GM12878 (cell line): ENCODE measurements around the gene CARD16. TPM values are rescaled to one million over a fixed set of nuclear protein-coding genes. Genes with fewer than 3 reads are reported as not detected.

ENCODE experiments used
- ATAC-seq: fragments of 200-7000 bp; cut with Tn5 transposase; 3 replicates; pipeline ENCODE4 v1.9.1; 2020; ENCODE audit warnings: mild to moderate bottlenecking, moderate library complexity
- BruUV-seq: library from RNA; stranded (reverse); fragments of 400-500 nt; replicated peaks from 2 replicates; lab custom pipeline; 2021; lab: Mats Ljungman, UMichigan
- CTCF ChIA-PET: fragments of 300-600 bp; sonication (Branson Sonifier 250); formaldehyde crosslinking; extraction: SDS; loops from one replicate; lab custom pipeline; 2021; ENCODE audit warnings: inconsistent platforms; lab: Yijun Ruan, JAX
- POLR2A ChIA-PET: fragments of 350-600 bp; formaldehyde crosslinking; extraction: SDS; loops from one replicate; lab custom pipeline; 2021; ENCODE audit warnings: inconsistent platforms; lab: Charles Lee
- RAD21 ChIA-PET: fragments of 300-600 bp; sonication (Branson Sonifier 250); formaldehyde crosslinking; loops from one replicate; lab custom pipeline; 2023; ENCODE audit warnings: antibody characterized with exemption; ENCODE audit not compliant: unreplicated experiment; lab: Charles Lee
- SMC1A ChIA-PET: fragments of 300-600 bp; sonication (Branson Sonifier 250); formaldehyde crosslinking; loops from one replicate; lab custom pipeline; 2023; ENCODE audit not compliant: unreplicated experiment, uncharacterized antibody; lab: Charles Lee
- DNase-seq: peaks from one replicate; pipeline ENCODE4 v3.0.0-alpha.2; 2011; ENCODE audit warnings: low read depth, low spot score
- FAIRE-seq: peaks from 3 replicates; lab custom pipeline; 2011; peaks lifted over from hg19 to GRCh38; lab: Jason Lieb, UNC
- H2AFZ ChIP-seq: 2 replicates; pipeline ENCODE4 v1.6.0; 2011; ENCODE audit warnings: low read depth, low read length, control low read depth; ENCODE audit not compliant: control insufficient read depth
- H3K27ac ChIP-seq: 2 replicates; pipeline ENCODE4 v1.5.1; 2011; ENCODE audit warnings: control low read depth; ENCODE audit not compliant: control insufficient read depth, insufficient read depth
- H3K27me3 ChIP-seq, 2 experiments: replicated peaks in 1 of 2; 2 replicates each; pipeline versions ENCODE4 v1.6.0 to v1.6.1; 2011; ENCODE audit warnings: low read length in 1 of 2; ENCODE audit not compliant: control insufficient read depth in 2 of 2, insufficient read depth in 2 of 2
- H3K36me3 ChIP-seq, 2 experiments: 2 replicates each; pipeline ENCODE4 v1.5.1; 2011; ENCODE audit warnings: low read length in 1 of 2; ENCODE audit not compliant: control insufficient read depth in 2 of 2, insufficient read depth in 2 of 2
- H3K4me1 ChIP-seq: 2 replicates; pipeline ENCODE4 v1.6.1; 2011; ENCODE audit warnings: mild to moderate bottlenecking, low read length, moderate library complexity, mixed read lengths; ENCODE audit not compliant: control insufficient read depth, insufficient read depth
- H3K4me2 ChIP-seq: 2 replicates; pipeline ENCODE4 v1.6.0; 2011; ENCODE audit warnings: control low read depth; ENCODE audit not compliant: control insufficient read depth, insufficient read depth
- H3K4me3 ChIP-seq: fragments of 200-600 bp; sonication (generic); 2 replicates; pipeline ENCODE4 v1.5.1; 2016
- H3K79me2 ChIP-seq: 2 replicates; pipeline ENCODE4 v1.6.0; 2011; ENCODE audit warnings: low read length; ENCODE audit not compliant: control insufficient read depth, insufficient read depth
- H3K9ac ChIP-seq: 2 replicates; pipeline ENCODE4 v1.8.0; 2011; ENCODE audit warnings: low read length, control low read depth, mixed read lengths; ENCODE audit not compliant: control insufficient read depth, insufficient read depth
- H3K9me3 ChIP-seq: replicated peaks from 3 replicates; pipeline ENCODE4 v1.5.1; 2011; ENCODE audit warnings: mild to moderate bottlenecking, low read length; ENCODE audit not compliant: control insufficient read depth, insufficient read depth
- H4K20me1 ChIP-seq: 2 replicates; pipeline ENCODE4 v1.6.0; 2011; ENCODE audit not compliant: control insufficient read depth, insufficient read depth
- ASH2L ChIP-seq: fragments of 300-600, 200-600 bp; sonication (generic); IDR thresholded peaks from 2 replicates; pipeline ENCODE4 v1.6.1; 2017; ENCODE audit warnings: low read depth, mild to moderate bottlenecking, borderline replicate concordance
- RELA ChIP-seq: fragments of 450-650 bp; IDR thresholded peaks from 2 replicates; pipeline ENCODE4 v1.8.0; 2014; ENCODE audit warnings: borderline replicate concordance; ENCODE audit not compliant: partially characterized antibody
- whole genome bisulfite sequencing: methylation state at CpG from one replicate; pipeline ENCODE4 v1.1.6; 2016; ENCODE audit warnings: low lambda C conversion rate; ENCODE audit not compliant: insufficient replicate concordance, insufficient coverage; ENCODE audit errors: missing lambda C conversion rate; 5-methylcytosine and 5-hydroxymethylcytosine counted together
- in situ Hi-C: fragments of 300-500 bp; cut with MboI; formaldehyde crosslinking; loops from 9 replicates; pipeline ENCODE4 v1.14.3; 2018; ENCODE audit warnings: mixed read lengths
- intact Hi-C: fragments of 100-400 bp; cut with micrococcal nuclease; formaldehyde crosslinking; loops from one replicate; pipeline ENCODE4 v1.14.2; 2022; ENCODE audit not compliant: unreplicated experiment
- polyA plus RNA-seq, 11 experiments: library from polyadenylated mRNA; depleted of rRNA in 4 of 11; unstranded in 6 of 11; stranded (reverse) in 5 of 11; fragments of >200 nt; fragmentation: Nextera tagmentation in 4 of 11; fragmentation: Illumina TruSeq in 1 of 11; extraction: Ambion mirVana in 4 of 11; extraction: Trizol in 1 of 11; gene quantifications; 1 replicate in 1 of 11; 2 replicates in 10 of 11; pipeline versions ENCODE4 v1.2.1 to v1.2.3, GENCODE V29; 2011 to 2016; ENCODE audit warnings: inconsistent platforms in 2 of 11, missing spikeins in 2 of 11, low read depth in 1 of 11
- total RNA-seq, 4 experiments: library from RNA; depleted of rRNA in 3 of 4; stranded (reverse); fragments of >200 nt in 3 of 4; fragmentation: Illumina TruSeq in 1 of 4; extraction: Trizol in 1 of 4; gene quantifications; 2 replicates each; pipeline versions ENCODE4 v1.2.1 to v1.2.3, GENCODE V29; 2013 to 2021
- TF ChIP-seq, protein P1 (sequence below): IDR thresholded peaks from 2 replicates; pipeline ENCODE4 v1.6.1; 2012; ENCODE audit warnings: low read depth, low read length, improper control_type of control experiment
- TF ChIP-seq, protein P2 (sequence below): fragments of 450-650 bp; IDR thresholded peaks from 2 replicates; pipeline ENCODE4 v1.6.1; 2017; ENCODE audit warnings: mild to moderate bottlenecking

The CARD16 gene
- total and polyA plus RNA-seq, 10 of the 15 experiments (the other 5 are each of a cell fraction or from before 2014, with no cell fraction given): 11.8 to 76.3 (median 25.9) TPM

DNA sequence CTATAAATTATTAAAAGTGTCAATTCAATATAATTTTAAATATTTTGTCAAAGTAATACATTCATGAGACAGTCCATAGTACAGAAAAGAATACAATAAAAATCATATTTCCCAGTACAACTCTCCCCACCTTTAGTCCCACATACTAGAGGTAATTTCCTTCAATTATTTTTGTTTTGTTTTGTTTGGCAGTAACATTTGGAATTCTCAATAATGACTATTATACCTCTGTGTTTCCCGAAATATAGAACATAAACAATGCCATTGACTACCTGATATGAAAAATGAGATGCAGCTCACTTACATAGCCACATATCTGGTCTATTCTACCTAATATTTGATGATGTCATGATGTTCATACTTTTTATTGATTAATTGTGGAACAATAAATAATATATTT lies 52.4 kb downstream of the CARD16 start:
- intact Hi-C loops: no loop called here
- Histone ChIP-seq H3K4me2 (no peak overlapping the region), H3K27me3 (no peaks in the 10 kb centered on the region; a peak in 1 of 4 replicates), H3K9me3 (no peaks in the 10 kb centered on the region), H3K36me3 (no peaks in the 10 kb centered on the region), H4K20me1 (no peaks in the 10 kb centered on the region), H3K27ac (no peak overlapping the region), H3K79me2 (no peaks in the 10 kb centered on the region), H3K9ac (no peak overlapping the region), H2AFZ (no peak overlapping the region), H3K4me1 (no peaks in the 10 kb centered on the region), H3K4me3 (no peak overlapping the region)
- DNase-seq (no peak), FAIRE-seq (no peak), ATAC-seq (no peak)
- POLR2A ChIA-PET: no interaction called here
- RAD21 ChIA-PET: no interaction called here
- SMC1A ChIA-PET: interaction anchor here (1.1 kb wide), 1 partner anchor 25 kb away, joined by 3 read pairs; the partner anchor contains the start of gene CASP4
- CTCF ChIA-PET: no interaction called here
- in situ Hi-C loops: no loop called here
- WGBS: 0% methylated on average over 1 of the region's 1 CpG
- BruUV-seq: no TSS peak
- TF ChIP-seq, protein P1, sequence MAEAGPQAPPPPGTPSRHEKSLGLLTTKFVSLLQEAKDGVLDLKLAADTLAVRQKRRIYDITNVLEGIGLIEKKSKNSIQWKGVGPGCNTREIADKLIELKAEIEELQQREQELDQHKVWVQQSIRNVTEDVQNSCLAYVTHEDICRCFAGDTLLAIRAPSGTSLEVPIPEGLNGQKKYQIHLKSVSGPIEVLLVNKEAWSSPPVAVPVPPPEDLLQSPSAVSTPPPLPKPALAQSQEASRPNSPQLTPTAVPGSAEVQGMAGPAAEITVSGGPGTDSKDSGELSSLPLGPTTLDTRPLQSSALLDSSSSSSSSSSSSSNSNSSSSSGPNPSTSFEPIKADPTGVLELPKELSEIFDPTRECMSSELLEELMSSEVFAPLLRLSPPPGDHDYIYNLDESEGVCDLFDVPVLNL: no peak
- TF ChIP-seq RELA: no peak
- TF ChIP-seq, protein P2, sequence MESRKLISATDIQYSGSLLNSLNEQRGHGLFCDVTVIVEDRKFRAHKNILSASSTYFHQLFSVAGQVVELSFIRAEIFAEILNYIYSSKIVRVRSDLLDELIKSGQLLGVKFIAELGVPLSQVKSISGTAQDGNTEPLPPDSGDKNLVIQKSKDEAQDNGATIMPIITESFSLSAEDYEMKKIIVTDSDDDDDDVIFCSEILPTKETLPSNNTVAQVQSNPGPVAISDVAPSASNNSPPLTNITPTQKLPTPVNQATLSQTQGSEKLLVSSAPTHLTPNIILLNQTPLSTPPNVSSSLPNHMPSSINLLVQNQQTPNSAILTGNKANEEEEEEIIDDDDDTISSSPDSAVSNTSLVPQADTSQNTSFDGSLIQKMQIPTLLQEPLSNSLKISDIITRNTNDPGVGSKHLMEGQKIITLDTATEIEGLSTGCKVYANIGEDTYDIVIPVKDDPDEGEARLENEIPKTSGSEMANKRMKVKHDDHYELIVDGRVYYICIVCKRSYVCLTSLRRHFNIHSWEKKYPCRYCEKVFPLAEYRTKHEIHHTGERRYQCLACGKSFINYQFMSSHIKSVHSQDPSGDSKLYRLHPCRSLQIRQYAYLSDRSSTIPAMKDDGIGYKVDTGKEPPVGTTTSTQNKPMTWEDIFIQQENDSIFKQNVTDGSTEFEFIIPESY: no peak
- no peak for TF ChIP-seq ASH2L
- TF ChIP-seq, all 136 proteins: peak for 0
